T-cell (primary cell): ENCODE data around the gene ARID5B. TPM values are rescaled to one million over a fixed set of nuclear protein-coding genes. Genes with fewer than 3 reads are reported as not detected.
A peak's percentile ranks its signal among the peaks of the same experiment; 100 is the strongest.

Experiments
- ATAC-seq, 4 experiments: fragments of 200-7000 bp in 3 of 4; fragments of 150-1000 bp in 1 of 4; cut with Tn5 transposase; replicated peaks in 1 of 4; 1 replicate in 3 of 4; 2 replicates in 1 of 4; pipeline ENCODE4 v1.10.0; 2021; ENCODE audit warnings: moderate library complexity in 3 of 4, mild to moderate bottlenecking in 2 of 4, moderate number of reproducible peaks in 1 of 4
- CTCF ChIA-PET, 2 donors: fragments of 300-600 bp; sonication (Branson Sonifier 250); formaldehyde crosslinking; loops; one replicate each; lab custom pipeline; 2022; ENCODE audit warnings: antibody characterized with exemption in 2 of 2; lab: Charles Lee
- POLR2A ChIA-PET, 2 donors: fragments of 300-600 bp; sonication (Branson Sonifier 250); formaldehyde crosslinking; loops; one replicate each; lab custom pipeline; 2022; ENCODE audit warnings: antibody characterized with exemption in 2 of 2; lab: Charles Lee
- DNase-seq, 35 experiments: peaks; one replicate each; pipeline versions ENCODE4 v3.0.0 to v3.0.0-alpha.2; 2013 to 2023
- H3K27ac ChIP-seq: one replicate; pipeline ENCODE4 v1.5.1; 2013; ENCODE audit warnings: low read length
- H3K27me3 ChIP-seq, 2 experiments: replicated peaks in 1 of 2; 1 replicate in 1 of 2; 2 replicates in 1 of 2; pipeline versions ENCODE4 v1.6.1 to v1.7.0; 2013; ENCODE audit warnings: low read length in 1 of 2, mixed read lengths in 1 of 2; ENCODE audit not compliant: control insufficient read depth in 2 of 2, insufficient read depth in 2 of 2; ENCODE audit errors: extremely low read depth in 1 of 2
- H3K36me3 ChIP-seq, 2 donors: 1 replicate in 1 of 2; 2 replicates in 1 of 2; pipeline versions ENCODE4 v1.6.1 to v1.7.0; 2013; ENCODE audit warnings: low read length in 1 of 2; ENCODE audit not compliant: control insufficient read depth in 2 of 2, insufficient read depth in 1 of 2; ENCODE audit errors: extremely low read depth in 1 of 2
- H3K4me1 ChIP-seq, 2 experiments: 1 replicate in 1 of 2; 2 replicates in 1 of 2; pipeline versions ENCODE4 v1.6.1 to v1.7.0; 2013; ENCODE audit warnings: low read length in 2 of 2, mixed read lengths in 1 of 2; ENCODE audit not compliant: insufficient read depth in 2 of 2, control insufficient read depth in 1 of 2; ENCODE audit errors: extremely low read depth in 1 of 2
- H3K4me3 ChIP-seq, 2 donors: 1 replicate in 1 of 2; 2 replicates in 1 of 2; pipeline versions ENCODE4 v1.5.1 to v1.7.0; 2013; ENCODE audit warnings: mild to moderate bottlenecking in 2 of 2, low read length in 1 of 2, moderate library complexity in 1 of 2; ENCODE audit not compliant: control insufficient read depth in 1 of 2; ENCODE audit errors: extremely low read depth in 1 of 2
- H3K9me3 ChIP-seq: 2 replicates; pipeline ENCODE4 v1.7.0; 2013
- H3K27ac Mint-ChIP-seq, 2 donors: one replicate each; pipeline ENCODE4 v1.8.0; 2020 to 2021; ENCODE audit warnings: mild to moderate bottlenecking in 2 of 2, mixed read lengths in 2 of 2
- H3K27me3 Mint-ChIP-seq, 2 donors: one replicate each; pipeline ENCODE4 v1.8.0; 2021 to 2022; ENCODE audit warnings: mixed read lengths in 2 of 2
- H3K36me3 Mint-ChIP-seq: one replicate; pipeline ENCODE4 v1.8.0; 2021; ENCODE audit warnings: mixed read lengths
- H3K4me1 Mint-ChIP-seq, 3 donors: one replicate each; pipeline ENCODE4 v1.8.0; 2020 to 2022; ENCODE audit warnings: mixed read lengths in 3 of 3, mild to moderate bottlenecking in 1 of 3
- H3K4me3 Mint-ChIP-seq, 3 donors: one replicate each; pipeline ENCODE4 v1.8.0; 2020 to 2022; ENCODE audit warnings: mild to moderate bottlenecking in 3 of 3, mixed read lengths in 3 of 3, moderate library complexity in 3 of 3
- H3K9me3 Mint-ChIP-seq, 3 donors: one replicate each; pipeline ENCODE4 v1.8.0; 2020 to 2022; ENCODE audit warnings: mixed read lengths in 3 of 3
- WGBS: methylation state at CpG from one replicate; pipeline ENCODE4 v1.1.5; 2013; ENCODE audit warnings: missing lambda C conversion rate; ENCODE audit not compliant: insufficient coverage; 5-methylcytosine and 5-hydroxymethylcytosine counted together
- total RNA-seq, 35 experiments: library from RNA in 6 of 35; stranded (reverse) in 6 of 35; fragments of 120-200 nt in 1 of 35; gene quantifications; one replicate each; pipeline versions ENCODE4 v1.2.1 to v1.2.4 and lab custom pipeline; 2013 to 2026

ARID5B gene
- total RNA-seq, 5 donors from 2014 or later (not counting 1 experiment from before 2014, with no cell fraction given) = 34.0 to 75.5 (median 42.5) TPM

DNA sequence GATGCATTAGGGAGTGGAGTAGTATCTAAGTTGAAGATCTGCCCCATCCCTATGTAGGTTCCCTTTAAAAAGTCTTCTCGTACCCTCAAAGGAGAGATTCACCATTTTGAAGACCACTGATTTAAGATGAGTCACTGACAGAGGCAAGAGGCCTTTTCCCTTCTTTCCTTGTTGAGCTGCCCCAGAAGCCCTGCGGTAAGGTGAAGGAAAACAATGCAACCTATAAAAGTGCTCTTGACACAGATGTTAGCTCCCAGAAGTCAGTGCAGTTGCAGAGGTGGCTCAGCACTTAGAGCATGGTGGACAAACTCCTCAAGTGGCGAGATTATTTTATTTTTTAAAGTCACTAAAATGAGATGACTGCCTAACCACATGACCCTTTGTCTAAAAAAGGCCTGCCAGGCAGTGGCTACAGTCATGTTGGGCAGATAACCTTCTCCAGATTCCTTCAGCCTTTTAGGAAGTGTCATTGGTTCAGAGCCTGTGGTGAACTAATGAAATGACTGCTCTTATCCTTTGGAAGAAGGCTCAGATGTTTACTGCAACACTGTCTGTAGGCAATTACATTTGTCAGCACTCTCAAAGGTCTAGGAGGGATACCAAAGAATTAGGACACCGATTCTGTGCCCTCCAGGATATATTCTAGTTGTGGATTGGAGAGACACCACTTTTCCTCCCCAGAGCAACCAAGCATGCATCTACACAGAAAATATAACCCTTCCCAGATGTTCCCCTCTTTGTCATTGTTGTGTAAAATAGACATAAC is 88.7 kb downstream of the ARID5B start:
- CTCF ChIA-PET = interaction anchor here in 1 of 2 donors (0.5 kb wide), 1 partner anchor 1016 kb away, joined by 3 read pairs; no protein-coding TSS in a partner anchor
- peak overlapping the region; percentile 82 to 87 for H3K27ac Mint-ChIP-seq
- Histone ChIP-seq H3K27me3 (no peaks in the 10 kb centered on the region), H3K36me3 (no peaks in the 10 kb centered on the region), H3K9me3 (no peaks in the 10 kb centered on the region), H3K4me1 (peaks cover 13 to 21% of the 10 kb centered on the region in 2 experiments), H3K4me3 (no peak overlapping the region), H3K27ac (no peak overlapping the region)
- ATAC-seq (no peak), DNase-seq (no peak)
- no peaks in the 10 kb centered on the region for H3K27me3 Mint-ChIP-seq
- POLR2A ChIA-PET = interaction anchor here in 1 of 2 donors (0.6 kb wide), 1 partner anchor 37 kb away, joined by 4 read pairs; no protein-coding TSS in a partner anchor
- H3K9me3 Mint-ChIP-seq = no peaks in the 10 kb centered on the region
- H3K4me1 Mint-ChIP-seq = peaks cover 80 to 92% (median 92%) of the 10 kb centered on the region in 3 donors
- no CpG with 5 or more reads among the region's 4 CpGs for WGBS
- H3K4me3 Mint-ChIP-seq = no peak overlapping the region
- peaks cover 28% of the 10 kb centered on the region for H3K36me3 Mint-ChIP-seq

DNA sequence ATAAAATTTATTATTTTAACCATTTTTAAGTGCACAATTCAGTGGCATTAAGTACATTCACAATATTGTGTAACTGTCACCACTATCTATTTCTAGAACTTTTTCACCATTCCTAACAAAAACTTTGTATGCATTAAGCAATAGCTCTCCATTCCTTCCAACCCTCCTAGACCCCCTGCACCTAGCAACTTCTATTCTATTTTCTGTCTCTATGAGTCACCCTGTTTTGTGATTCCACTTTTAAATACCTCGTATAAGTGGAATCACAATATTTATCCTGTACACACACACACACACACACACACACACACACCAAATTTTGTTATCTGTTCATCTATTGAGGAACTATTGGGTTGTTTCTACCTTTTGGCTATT is 89.2 kb downstream of the ARID5B start:
- WGBS = no CpG with 5 or more reads among the region's 1 CpG
- ATAC-seq (no peak), DNase-seq (no peak)
- H3K36me3 Mint-ChIP-seq = peaks cover 26% of the 10 kb centered on the region
- no peak overlapping the region for H3K27ac ChIP-seq
- no peaks in the 10 kb centered on the region for H3K27me3 Mint-ChIP-seq
- H3K27ac Mint-ChIP-seq = peak overlapping the region; percentile 82 to 87
- H3K4me1 ChIP-seq = peaks cover 13 to 21% of the 10 kb centered on the region in 2 experiments
- H3K9me3 Mint-ChIP-seq = no peaks in the 10 kb centered on the region
- peaks cover 80 to 92% (median 92%) of the 10 kb centered on the region in 3 donors for H3K4me1 Mint-ChIP-seq
- no peaks in the 10 kb centered on the region for H3K9me3 ChIP-seq
- H3K36me3 ChIP-seq = no peaks in the 10 kb centered on the region
- no peak overlapping the region for H3K4me3 Mint-ChIP-seq
- ChIA-PET CTCF (no interaction called here), POLR2A (interaction anchor here in 1 of 2 donors (0.5 to 0.6 kb wide), 2 partner anchors 38 to 87 kb away, joined by 4 to 5 read pairs; no protein-coding TSS in a partner anchor)
- no peaks in the 10 kb centered on the region for H3K27me3 ChIP-seq
- no peak overlapping the region for H3K4me3 ChIP-seq

DNA sequence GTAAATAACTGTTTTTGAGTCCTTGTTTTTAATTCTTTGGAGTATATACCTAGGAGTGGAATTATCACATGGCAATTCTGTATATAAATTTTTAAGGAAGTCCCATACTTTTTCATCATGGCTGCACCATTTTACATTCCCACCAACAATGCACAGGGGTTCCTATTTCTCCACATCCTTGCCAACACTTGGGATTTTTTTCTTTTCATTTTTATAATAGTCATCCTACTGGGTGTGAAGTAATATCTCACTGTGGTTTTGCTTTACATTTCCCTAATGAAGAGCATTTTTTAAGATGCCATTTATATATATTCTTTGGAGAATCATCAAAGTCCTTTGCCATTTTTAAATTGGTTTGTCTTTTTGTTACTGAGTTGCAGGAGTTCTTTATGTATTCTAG is 89.7 kb downstream of the ARID5B start:
- Histone ChIP-seq H3K9me3 (no peaks in the 10 kb centered on the region), H3K4me3 (no peak overlapping the region), H3K27me3 (no peaks in the 10 kb centered on the region), H3K36me3 (no peaks in the 10 kb centered on the region), H3K4me1 (peaks cover 13 to 21% of the 10 kb centered on the region in 2 experiments), H3K27ac (peak overlapping the region; percentile 31)
- POLR2A ChIA-PET = interaction anchor here in 1 of 2 donors (0.5 kb wide), 1 partner anchor 87 kb away, joined by 5 read pairs; no protein-coding TSS in a partner anchor
- CTCF ChIA-PET = interaction anchor here in 1 of 2 donors (1.4 kb wide), 1 partner anchor 29 kb away, joined by 5 read pairs; no protein-coding TSS in a partner anchor
- H3K27me3 Mint-ChIP-seq = no peaks in the 10 kb centered on the region
- peak overlapping the region; percentile 87 to 88 for H3K27ac Mint-ChIP-seq
- ATAC-seq = no peak
- no peaks in the 10 kb centered on the region for H3K9me3 Mint-ChIP-seq
- H3K4me1 Mint-ChIP-seq = peaks cover 76 to 93% (median 91%) of the 10 kb centered on the region in 3 donors
- peaks cover 28% of the 10 kb centered on the region for H3K36me3 Mint-ChIP-seq
- no peak for DNase-seq
- H3K4me3 Mint-ChIP-seq = no peak overlapping the region

DNA sequence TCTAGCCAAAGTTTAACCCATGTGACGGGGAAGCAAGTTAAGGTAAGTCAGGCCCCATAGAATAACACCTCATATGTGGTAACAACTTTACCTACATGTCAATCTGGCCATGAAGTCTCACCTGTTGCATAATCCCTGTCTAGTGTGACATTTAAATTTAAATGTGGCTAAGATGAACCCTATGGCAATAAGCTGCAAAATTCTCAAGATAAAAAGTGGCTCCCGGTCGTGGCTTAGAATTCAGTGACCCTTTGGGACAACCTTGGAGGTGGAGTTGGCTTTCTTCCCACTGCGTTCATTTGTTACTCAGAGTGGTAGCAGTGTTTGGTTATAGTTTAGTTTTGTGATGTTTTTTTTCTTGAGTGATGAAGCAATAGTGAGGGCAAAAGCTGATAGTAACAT is 90.6 kb downstream of the ARID5B start:
- H3K27ac ChIP-seq = peak overlapping the region; percentile 85
- DNase-seq (peak in 4 of 35 experiments; percentile 9 to 32 (median 18)), ATAC-seq (no peak)
- Mint-ChIP-seq H3K27me3 (no peaks in the 10 kb centered on the region), H3K9me3 (no peaks in the 10 kb centered on the region), H3K36me3 (peaks cover 24% of the 10 kb centered on the region), H3K4me1 (peaks cover 67 to 87% (median 86%) of the 10 kb centered on the region in 3 donors), H3K4me3 (peak overlapping the region; percentile 60 to 82 (median 63)), H3K27ac (peak overlapping the region; percentile 87 to 95)
- H3K36me3 ChIP-seq = no peaks in the 10 kb centered on the region
- H3K4me1 ChIP-seq = peaks cover 13 to 17% of the 10 kb centered on the region in 2 experiments
- no peaks in the 10 kb centered on the region for H3K27me3 ChIP-seq
- H3K9me3 ChIP-seq = no peaks in the 10 kb centered on the region
- POLR2A ChIA-PET = interaction anchor here (0.5 to 2.4 kb wide), 6 partner anchors 40 to 348 kb away, joined by 3 to 23 read pairs (median 5); partner anchors contain the start of gene ARID5B (in 1 of the 2)
- 67% methylated on average over 3 of the region's 4 CpGs for WGBS
- no peak overlapping the region for H3K4me3 ChIP-seq
- CTCF ChIA-PET = interaction anchor here in 1 of 2 donors (1.2 to 1.7 kb wide), 3 partner anchors 28 to 95 kb away, joined by 5 to 9 read pairs (median 5); no protein-coding TSS in a partner anchor

DNA sequence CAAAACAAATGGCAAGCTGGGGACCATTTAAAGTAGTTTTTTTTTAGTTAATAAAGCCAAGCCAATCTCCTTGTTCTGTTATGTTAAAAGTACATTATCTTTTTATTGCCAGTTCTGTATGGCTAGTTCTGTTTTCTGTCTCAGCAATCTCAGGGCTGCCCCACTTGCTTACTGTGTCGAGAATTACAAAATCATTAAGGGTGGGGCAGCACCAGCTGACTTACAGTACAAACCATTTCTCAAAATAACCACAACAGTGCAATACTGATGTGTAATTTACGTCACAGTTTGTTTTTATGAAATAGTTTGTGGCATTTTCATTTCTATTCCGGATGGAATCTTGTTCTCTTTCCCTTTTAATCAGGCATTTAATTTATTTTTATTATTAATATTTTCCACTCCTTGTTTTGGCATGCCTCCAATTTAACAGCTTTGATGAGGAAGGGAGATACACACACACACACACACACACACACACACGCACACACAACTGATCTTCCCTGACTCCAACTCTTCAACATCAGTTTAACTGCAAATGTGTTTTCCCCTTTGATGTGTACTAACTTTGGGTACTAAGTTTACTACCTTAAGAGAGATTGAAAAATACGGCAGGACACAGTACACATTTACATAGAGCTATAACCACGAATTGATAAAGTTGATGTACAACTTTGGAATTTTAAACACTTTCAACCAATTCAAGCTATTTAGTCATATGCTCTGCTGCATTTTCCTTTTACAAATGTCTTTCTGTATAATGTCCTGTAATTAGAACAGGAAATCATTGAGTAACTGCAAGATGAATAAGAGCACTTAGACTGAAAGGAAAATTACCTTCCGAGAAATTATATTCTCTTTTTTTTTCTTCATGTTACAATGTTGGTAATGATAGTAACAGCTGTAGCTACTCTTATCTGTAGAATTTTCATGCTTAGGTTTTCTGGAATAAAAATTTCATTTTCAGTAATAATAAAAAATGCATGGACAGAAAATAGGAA is 91.5 kb downstream of the ARID5B start:
- peak overlapping the region; percentile 85 for H3K27ac ChIP-seq
- peaks cover 58 to 82% (median 78%) of the 10 kb centered on the region in 3 donors for H3K4me1 Mint-ChIP-seq
- H3K9me3 Mint-ChIP-seq = no peaks in the 10 kb centered on the region
- H3K27me3 Mint-ChIP-seq = no peaks in the 10 kb centered on the region
- no CpG with 5 or more reads among the region's 7 CpGs for WGBS
- ChIA-PET CTCF (interaction anchor here (0.5 to 1.9 kb wide), 19 partner anchors 8 to 252 kb away, joined by 3 to 9 read pairs (median 3); no protein-coding TSS in a partner anchor), POLR2A (interaction anchor here (0.5 to 2.4 kb wide), 11 partner anchors 33 to 156 kb away, joined by 3 to 23 read pairs (median 3); partner anchors contain the start of gene ARID5B (in 2 of the 2))
- ATAC-seq = peak; percentile 74 to 87 (median 80)
- peak overlapping the region in 1 of 2 donors; percentile 14 for H3K4me3 ChIP-seq
- no peaks in the 10 kb centered on the region for H3K9me3 ChIP-seq
- H3K4me1 ChIP-seq = peaks cover 12 to 13% of the 10 kb centered on the region in 2 experiments
- H3K36me3 Mint-ChIP-seq = peaks cover 31% of the 10 kb centered on the region
- peak in 33 of 35 experiments; percentile 24 to 82 (median 64) for DNase-seq
- no peaks in the 10 kb centered on the region for H3K36me3 ChIP-seq
- no peaks in the 10 kb centered on the region for H3K27me3 ChIP-seq
- H3K4me3 Mint-ChIP-seq = peak overlapping the region; percentile 63 to 82 (median 66)
- peak overlapping the region; percentile 87 to 95 for H3K27ac Mint-ChIP-seq
